ENCODE measurements around the gene MAD1L1.

GRCh38 chr7:1866601-1867000 is 366.1 kb downstream of the MAD1L1 start:
- TF ChIP-seq CTCF (conservative IDR thresholded peaks at IDR 0.05 in 1 of 2, IDR thresholded peaks at IDR 0.05 in 1 of 2; ENCODE audit: low read depth in 1 of 2, low read length in 2 of 2), result no peak
- no peak for TF ChIP-seq EZH2 (IDR thresholded peaks at IDR 0.05; ENCODE audit: low read length, missing control alignments)

Measured in fibroblast of lung (primary cell).